GM12878 (cell line): ENCODE measurements around the gene NPW. TPM values are rescaled to one million over a fixed set of nuclear protein-coding genes. Genes with fewer than 3 reads are reported as not detected.

Source experiments
- ATAC-seq: fragments of 200-7000 bp; cut with Tn5 transposase; 3 replicates; pipeline ENCODE4 v1.9.1; 2020; ENCODE audit warnings: mild to moderate bottlenecking, moderate library complexity
- BruUV-seq: library from RNA; stranded (reverse); fragments of 400-500 nt; replicated peaks from 2 replicates; lab custom pipeline; 2021; lab: Mats Ljungman, UMichigan
- CTCF ChIA-PET: fragments of 300-600 bp; sonication (Branson Sonifier 250); formaldehyde crosslinking; extraction: SDS; loops from one replicate; lab custom pipeline; 2021; ENCODE audit warnings: inconsistent platforms; lab: Yijun Ruan, JAX
- POLR2A ChIA-PET: fragments of 350-600 bp; formaldehyde crosslinking; extraction: SDS; loops from one replicate; lab custom pipeline; 2021; ENCODE audit warnings: inconsistent platforms; lab: Charles Lee
- RAD21 ChIA-PET: fragments of 300-600 bp; sonication (Branson Sonifier 250); formaldehyde crosslinking; loops from one replicate; lab custom pipeline; 2023; ENCODE audit warnings: antibody characterized with exemption; ENCODE audit not compliant: unreplicated experiment; lab: Charles Lee
- SMC1A ChIA-PET: fragments of 300-600 bp; sonication (Branson Sonifier 250); formaldehyde crosslinking; loops from one replicate; lab custom pipeline; 2023; ENCODE audit not compliant: unreplicated experiment, uncharacterized antibody; lab: Charles Lee
- DNase-seq: peaks from one replicate; pipeline ENCODE4 v3.0.0-alpha.2; 2011; ENCODE audit warnings: low read depth, low spot score
- FAIRE-seq: peaks from 3 replicates; lab custom pipeline; 2011; peaks lifted over from hg19 to GRCh38; lab: Jason Lieb, UNC
- H2AFZ ChIP-seq: 2 replicates; pipeline ENCODE4 v1.6.0; 2011; ENCODE audit warnings: low read depth, low read length, control low read depth; ENCODE audit not compliant: control insufficient read depth
- H3K27ac ChIP-seq: 2 replicates; pipeline ENCODE4 v1.5.1; 2011; ENCODE audit warnings: control low read depth; ENCODE audit not compliant: control insufficient read depth, insufficient read depth
- H3K27me3 ChIP-seq, 2 experiments: replicated peaks in 1 of 2; 2 replicates each; pipeline versions ENCODE4 v1.6.0 to v1.6.1; 2011; ENCODE audit warnings: low read length in 1 of 2; ENCODE audit not compliant: control insufficient read depth in 2 of 2, insufficient read depth in 2 of 2
- H3K36me3 ChIP-seq, 2 experiments: 2 replicates each; pipeline ENCODE4 v1.5.1; 2011; ENCODE audit warnings: low read length in 1 of 2; ENCODE audit not compliant: control insufficient read depth in 2 of 2, insufficient read depth in 2 of 2
- H3K4me1 ChIP-seq: 2 replicates; pipeline ENCODE4 v1.6.1; 2011; ENCODE audit warnings: mild to moderate bottlenecking, low read length, moderate library complexity, mixed read lengths; ENCODE audit not compliant: control insufficient read depth, insufficient read depth
- H3K4me2 ChIP-seq: 2 replicates; pipeline ENCODE4 v1.6.0; 2011; ENCODE audit warnings: control low read depth; ENCODE audit not compliant: control insufficient read depth, insufficient read depth
- H3K4me3 ChIP-seq: fragments of 200-600 bp; sonication (generic); 2 replicates; pipeline ENCODE4 v1.5.1; 2016
- H3K79me2 ChIP-seq: 2 replicates; pipeline ENCODE4 v1.6.0; 2011; ENCODE audit warnings: low read length; ENCODE audit not compliant: control insufficient read depth, insufficient read depth
- H3K9ac ChIP-seq: 2 replicates; pipeline ENCODE4 v1.8.0; 2011; ENCODE audit warnings: low read length, control low read depth, mixed read lengths; ENCODE audit not compliant: control insufficient read depth, insufficient read depth
- H3K9me3 ChIP-seq: replicated peaks from 3 replicates; pipeline ENCODE4 v1.5.1; 2011; ENCODE audit warnings: mild to moderate bottlenecking, low read length; ENCODE audit not compliant: control insufficient read depth, insufficient read depth
- H4K20me1 ChIP-seq: 2 replicates; pipeline ENCODE4 v1.6.0; 2011; ENCODE audit not compliant: control insufficient read depth, insufficient read depth
- CBX5 ChIP-seq: sonication (generic); IDR thresholded peaks from 2 replicates; pipeline ENCODE4 v1.6.1; 2016; ENCODE audit warnings: low read depth, moderate library complexity, mild to moderate bottlenecking, inconsistent platforms
- CEBPZ ChIP-seq: fragments of 150-350 bp; IDR thresholded peaks from 2 replicates; pipeline ENCODE4 v1.6.1; 2016; ENCODE audit warnings: low read depth, low read length
- EZH2 ChIP-seq: IDR thresholded peaks from 2 replicates; pipeline ENCODE4 v1.6.1; 2012; ENCODE audit warnings: low read depth, mild to moderate bottlenecking, control low read depth, inconsistent platforms, low read length, borderline replicate concordance; ENCODE audit not compliant: control insufficient read depth
- FOXK2 ChIP-seq: fragments of 450-650 bp; IDR thresholded peaks from 2 replicates; pipeline ENCODE4 v1.6.1; 2017; ENCODE audit warnings: mild to moderate bottlenecking, moderate library complexity
- FOXM1 ChIP-seq: IDR thresholded peaks from 2 replicates; pipeline ENCODE4 v1.6.1; 2012; ENCODE audit warnings: low read depth, mild to moderate bottlenecking, inconsistent platforms, low read length, moderate library complexity
- GATAD2B ChIP-seq: fragments of 450-650 bp; conservative IDR thresholded peaks from 2 replicates; pipeline ENCODE4 v1.6.1; 2017; ENCODE audit warnings: low read depth, mild to moderate bottlenecking, moderate library complexity
- MAX ChIP-seq: IDR thresholded peaks from 2 replicates; pipeline ENCODE4 v1.6.1; 2012; ENCODE audit warnings: low read depth, low read length, improper control_type of control experiment
- MYB ChIP-seq: fragments of 150-350 bp; IDR thresholded peaks from 2 replicates; pipeline ENCODE4 v1.6.1; 2014; ENCODE audit warnings: mild to moderate bottlenecking, low read depth, low read length, borderline replicate concordance
- NBN ChIP-seq: fragments of 450-650 bp; IDR thresholded peaks from 2 replicates; pipeline ENCODE4 v1.6.1; 2016
- SP1 ChIP-seq: IDR thresholded peaks from one replicate; pipeline ENCODE4 v1.6.1; 2011; ENCODE audit warnings: low read depth, low read length
- WRNIP1 ChIP-seq: IDR thresholded peaks from 2 replicates; pipeline ENCODE4 v1.6.1; 2011; ENCODE audit warnings: low read depth, low read length, improper control_type of control experiment, borderline replicate concordance
- WGBS: methylation state at CpG from one replicate; pipeline ENCODE4 v1.1.6; 2016; ENCODE audit warnings: low lambda C conversion rate; ENCODE audit not compliant: insufficient replicate concordance, insufficient coverage; ENCODE audit errors: missing lambda C conversion rate; 5-methylcytosine and 5-hydroxymethylcytosine counted together
- in situ Hi-C: fragments of 300-500 bp; cut with MboI; formaldehyde crosslinking; loops from 9 replicates; pipeline ENCODE4 v1.14.3; 2018; ENCODE audit warnings: mixed read lengths
- intact Hi-C: fragments of 100-400 bp; cut with micrococcal nuclease; formaldehyde crosslinking; loops from one replicate; pipeline ENCODE4 v1.14.2; 2022; ENCODE audit not compliant: unreplicated experiment
- polyA plus RNA-seq, 11 experiments: library from polyadenylated mRNA; depleted of rRNA in 4 of 11; unstranded in 6 of 11; stranded (reverse) in 5 of 11; fragments of >200 nt; fragmentation: Nextera tagmentation in 4 of 11; fragmentation: Illumina TruSeq in 1 of 11; extraction: Ambion mirVana in 4 of 11; extraction: Trizol in 1 of 11; gene quantifications; 1 replicate in 1 of 11; 2 replicates in 10 of 11; pipeline versions ENCODE4 v1.2.1 to v1.2.3, GENCODE V29; 2011 to 2016; ENCODE audit warnings: inconsistent platforms in 2 of 11, missing spikeins in 2 of 11, low read depth in 1 of 11
- total RNA-seq, 4 experiments: library from RNA; depleted of rRNA in 3 of 4; stranded (reverse); fragments of >200 nt in 3 of 4; fragmentation: Illumina TruSeq in 1 of 4; extraction: Trizol in 1 of 4; gene quantifications; 2 replicates each; pipeline versions ENCODE4 v1.2.1 to v1.2.3, GENCODE V29; 2013 to 2021
- TF ChIP-seq, protein P1 (sequence below): fragments of 450-650 bp; IDR thresholded peaks from 2 replicates; pipeline ENCODE4 v1.6.1; 2017; ENCODE audit warnings: antibody characterized with exemption, mild to moderate bottlenecking, moderate library complexity

The NPW gene
- total and polyA plus RNA-seq, 10 of the 15 experiments (the other 5 are each of a cell fraction or from before 2014, with no cell fraction given): 0.23 to 2.5 (median 0.98) TPM; not detected in 4

GRCh38 chr16:2045965-2046892 lies 26.6 kb downstream of the NPW start:
- ChIA-PET POLR2A (interaction anchor here (1.0 kb wide), 1 partner anchor 169 kb away, joined by 3 read pairs; the partner anchor contains the start of gene PGP), CTCF (interaction anchor here (0.6 to 2.8 kb wide), 3 partner anchors 42 to 347 kb away, joined by 4 to 16 read pairs (median 8); no protein-coding TSS in a partner anchor)
- ATAC-seq: no peak
- TF ChIP-seq MYB (no peak), CEBPZ (no peak), FOXM1 (no peak), EZH2 (no peak), GATAD2B (no peak), FOXK2 (no peak), SP1 (no peak), WRNIP1 (no peak), MAX (no peak), CBX5 (no peak), NBN (no peak)
- TF ChIP-seq, protein P1, sequence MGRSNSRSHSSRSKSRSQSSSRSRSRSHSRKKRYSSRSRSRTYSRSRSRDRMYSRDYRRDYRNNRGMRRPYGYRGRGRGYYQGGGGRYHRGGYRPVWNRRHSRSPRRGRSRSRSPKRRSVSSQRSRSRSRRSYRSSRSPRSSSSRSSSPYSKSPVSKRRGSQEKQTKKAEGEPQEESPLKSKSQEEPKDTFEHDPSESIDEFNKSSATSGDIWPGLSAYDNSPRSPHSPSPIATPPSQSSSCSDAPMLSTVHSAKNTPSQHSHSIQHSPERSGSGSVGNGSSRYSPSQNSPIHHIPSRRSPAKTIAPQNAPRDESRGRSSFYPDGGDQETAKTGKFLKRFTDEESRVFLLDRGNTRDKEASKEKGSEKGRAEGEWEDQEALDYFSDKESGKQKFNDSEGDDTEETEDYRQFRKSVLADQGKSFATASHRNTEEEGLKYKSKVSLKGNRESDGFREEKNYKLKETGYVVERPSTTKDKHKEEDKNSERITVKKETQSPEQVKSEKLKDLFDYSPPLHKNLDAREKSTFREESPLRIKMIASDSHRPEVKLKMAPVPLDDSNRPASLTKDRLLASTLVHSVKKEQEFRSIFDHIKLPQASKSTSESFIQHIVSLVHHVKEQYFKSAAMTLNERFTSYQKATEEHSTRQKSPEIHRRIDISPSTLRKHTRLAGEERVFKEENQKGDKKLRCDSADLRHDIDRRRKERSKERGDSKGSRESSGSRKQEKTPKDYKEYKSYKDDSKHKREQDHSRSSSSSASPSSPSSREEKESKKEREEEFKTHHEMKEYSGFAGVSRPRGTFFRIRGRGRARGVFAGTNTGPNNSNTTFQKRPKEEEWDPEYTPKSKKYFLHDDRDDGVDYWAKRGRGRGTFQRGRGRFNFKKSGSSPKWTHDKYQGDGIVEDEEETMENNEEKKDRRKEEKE: no peak

More at GRCh38 chr16:2045965-2046892, 26.6 kb downstream of the NPW start:
- H3K4me3 ChIP-seq: peak overlapping the region; percentile 97
- intact Hi-C loops (no loop called here), in situ Hi-C loops (no loop called here)
- H3K27ac ChIP-seq: no peak overlapping the region
- no peaks in the 10 kb centered on the region for H4K20me1 ChIP-seq
- H3K27me3 ChIP-seq: no peaks in the 10 kb centered on the region
- H3K4me1 ChIP-seq: peaks cover 22% of the 10 kb centered on the region
- DNase-seq (no peak), FAIRE-seq (no peak)
- ChIA-PET SMC1A (interaction anchor here (1.4 kb wide), 2 partner anchors 38 to 94 kb away, joined by 3 to 8 read pairs; no protein-coding TSS in a partner anchor), RAD21 (interaction anchor here (1.4 to 2.1 kb wide), 3 partner anchors 23 to 94 kb away, joined by 5 to 9 read pairs (median 5); partner anchors contain the start of gene PKD1)
- BruUV-seq: no TSS peak
- H3K36me3 ChIP-seq: peaks cover 0 to 1% of the 10 kb centered on the region in 2 experiments; a peak in 2 of 4 replicates
- H2AFZ ChIP-seq: no peak overlapping the region
- H3K9me3 ChIP-seq: no peaks in the 10 kb centered on the region
- H3K79me2 ChIP-seq: peaks cover 16% of the 10 kb centered on the region
- H3K4me2 ChIP-seq: peak overlapping the region; percentile 89
- WGBS: 90% methylated on average over 21 of the region's 21 CpGs
- no peak overlapping the region for H3K9ac ChIP-seq
